Measurements from ENCODE around the gene GPR150.

The GPR150 gene

DNA sequence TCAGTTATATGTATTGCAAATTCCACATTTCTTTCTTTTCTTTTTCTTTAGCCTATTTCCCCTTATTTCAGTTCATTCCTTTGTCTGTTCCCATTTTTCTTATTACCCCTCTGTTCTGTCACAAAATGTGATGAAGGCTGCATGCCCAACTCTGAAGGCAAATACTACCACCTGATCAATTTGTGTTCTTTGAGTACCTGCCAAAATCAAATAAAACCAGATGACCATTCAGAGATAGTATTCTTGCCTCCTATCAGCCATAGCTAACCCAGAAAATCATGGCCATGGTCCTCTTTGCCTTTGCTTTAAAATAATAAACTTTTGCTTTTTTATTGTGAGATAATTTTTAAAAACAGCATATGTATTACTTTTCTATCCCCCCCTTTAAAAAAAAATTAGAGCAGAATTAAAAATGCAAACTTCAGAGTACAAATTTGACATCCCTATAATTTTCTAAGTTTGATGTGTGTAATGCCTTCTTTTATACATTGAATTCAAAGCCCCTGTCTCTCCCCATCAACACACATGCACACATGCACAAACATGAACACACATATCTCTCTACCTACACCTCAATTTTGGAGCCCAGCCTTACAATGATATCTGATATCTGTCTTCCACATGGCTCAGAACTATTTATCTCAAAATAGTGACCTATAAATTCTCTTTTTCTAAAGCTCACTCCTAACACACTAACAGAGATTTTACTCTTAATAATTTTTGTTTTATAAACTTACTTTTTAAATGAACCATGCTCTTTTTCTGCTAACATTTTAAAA lies 30.1 kb downstream of the GPR150 start:
- FAIRE-seq (no peak), DNase-seq (ENCODE audit: low spot score) (no peak)

DNA sequence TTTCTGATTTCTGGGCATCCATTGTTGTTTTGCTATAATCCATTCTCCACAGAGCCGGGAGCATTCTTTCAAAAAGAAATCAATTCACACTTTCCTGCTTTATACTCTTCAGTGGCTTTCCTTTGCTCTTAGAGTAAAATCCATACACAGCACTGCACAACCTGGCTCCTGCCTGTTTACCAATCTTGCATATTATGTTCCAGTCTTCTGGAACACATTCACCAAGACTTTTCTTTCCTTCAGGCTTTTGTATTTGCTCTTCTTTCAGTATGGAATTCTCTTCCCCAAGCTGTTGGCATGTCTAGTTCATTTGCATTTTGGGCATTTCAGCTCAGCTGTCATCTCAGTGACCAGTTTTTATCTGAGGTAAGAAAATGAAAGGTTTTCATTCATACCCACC lies 33.0 kb downstream of the GPR150 start:
- no peak for FAIRE-seq

DNA sequence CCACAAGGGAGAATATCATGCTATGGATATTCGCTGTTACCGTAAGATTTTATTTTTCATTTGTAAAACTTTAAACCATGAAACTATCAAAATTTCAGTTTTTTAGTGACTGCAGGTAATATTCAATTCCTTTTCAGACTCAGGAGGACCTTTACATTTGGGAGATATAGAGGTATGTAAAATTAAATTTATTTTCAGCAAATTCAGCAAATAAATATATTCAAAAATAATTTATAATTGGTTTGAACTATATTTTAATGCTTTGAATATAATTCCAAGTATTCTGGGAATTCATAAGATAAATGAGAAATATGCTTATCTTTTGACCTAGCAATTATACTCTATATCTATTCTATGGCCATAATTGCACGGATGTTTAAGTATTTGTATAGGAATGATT lies 34.3 kb downstream of the GPR150 start:
- FAIRE-seq, result no peak
- DNase-seq (ENCODE audit: low spot score), result no peak

More for the DNA sequence above, 33.0 kb downstream of the GPR150 start:
- no peak for DNase-seq (ENCODE audit: low spot score)

DNA sequence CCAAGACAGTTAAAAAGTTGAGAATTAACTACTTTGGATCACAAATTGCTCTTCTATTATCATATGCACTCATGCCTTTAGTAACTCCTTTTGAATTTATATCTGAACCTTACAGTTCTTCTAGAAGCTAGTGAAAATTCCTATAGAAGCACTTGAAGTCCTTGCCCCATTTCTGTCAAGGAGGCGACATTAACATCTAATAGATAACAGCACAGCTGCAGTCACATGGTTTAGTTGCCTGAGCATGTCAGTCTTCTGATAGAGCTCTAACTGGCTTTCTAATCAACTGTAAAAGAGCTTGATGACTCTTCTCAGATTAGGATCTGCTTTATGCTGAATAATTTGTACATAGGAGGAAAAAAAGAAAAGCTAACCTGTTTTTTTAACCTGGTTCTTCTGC lies 35.7 kb downstream of the GPR150 start:
- FAIRE-seq (no peak), DNase-seq (ENCODE audit: low spot score) (no peak)

DNA sequence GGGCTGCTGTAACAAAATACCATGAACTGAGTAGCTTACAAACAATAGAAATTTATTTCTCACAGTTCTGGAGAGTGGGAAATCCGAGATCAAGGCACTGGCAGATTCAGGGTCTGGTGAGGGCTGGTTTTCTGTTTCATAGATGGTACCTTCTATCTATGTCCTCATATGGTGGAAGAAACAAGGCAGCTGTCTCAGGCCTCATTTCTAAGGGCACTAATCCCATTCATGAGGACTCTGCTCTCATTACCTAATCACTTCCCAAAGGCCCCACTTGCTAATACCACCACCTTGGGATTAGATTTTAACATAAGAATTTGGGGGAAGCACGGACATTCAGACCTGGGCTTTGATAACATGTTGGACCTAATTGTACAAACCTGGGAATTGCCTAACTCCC lies 40.2 kb downstream of the GPR150 start:
- no peak for DNase-seq (ENCODE audit: low spot score)
- FAIRE-seq, result no peak

DNA sequence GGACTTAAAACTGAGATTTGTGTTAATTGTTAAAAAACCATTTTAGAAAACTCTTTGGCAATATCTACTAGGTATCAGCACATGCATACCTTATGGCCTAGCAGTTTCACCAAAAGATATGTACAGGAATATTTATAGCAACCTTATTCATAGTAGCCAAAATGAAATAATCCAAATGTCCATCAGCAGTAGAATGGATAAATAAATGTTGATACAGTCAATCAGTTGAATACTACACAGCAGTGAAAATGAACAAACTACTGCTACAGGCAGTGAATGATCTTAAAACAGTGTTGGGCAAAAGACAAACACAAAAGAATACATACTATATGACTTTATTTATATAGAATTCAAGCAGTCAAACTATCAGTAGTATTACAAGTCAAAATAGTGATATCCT lies 43.1 kb downstream of the GPR150 start:
- DNase-seq (ENCODE audit: low spot score), result no peak
- FAIRE-seq, result no peak

DNA sequence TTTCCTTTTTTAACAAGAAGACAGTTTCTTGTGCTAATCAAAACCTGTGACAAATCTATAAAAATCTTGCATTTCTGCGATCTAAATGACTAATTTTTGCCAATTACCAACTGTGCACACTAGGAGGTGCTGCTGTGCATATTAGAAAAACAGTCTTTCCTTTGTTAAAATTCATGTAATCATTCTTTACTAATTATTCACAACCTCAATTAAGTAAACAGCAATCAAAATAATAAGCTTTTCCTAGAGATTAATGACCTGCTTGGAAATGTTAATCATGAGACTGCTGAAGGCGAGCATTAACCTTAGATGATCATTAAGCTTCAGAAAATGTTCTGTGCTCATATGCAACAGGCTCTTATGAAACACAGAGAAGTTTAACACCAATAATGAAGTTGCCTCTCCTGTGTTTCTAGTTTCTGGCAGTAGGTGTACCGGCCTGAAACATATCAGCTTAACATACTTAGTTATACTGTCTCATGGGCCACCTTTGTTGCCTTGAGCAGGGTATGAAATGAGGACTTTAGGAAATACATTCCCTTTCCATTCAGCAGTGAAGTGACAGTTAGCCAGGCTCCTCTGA lies 44.4 kb downstream of the GPR150 start:
- DNase-seq (ENCODE audit: low spot score), result peak; percentile 5
- FAIRE-seq, result peak; percentile 60

DNA sequence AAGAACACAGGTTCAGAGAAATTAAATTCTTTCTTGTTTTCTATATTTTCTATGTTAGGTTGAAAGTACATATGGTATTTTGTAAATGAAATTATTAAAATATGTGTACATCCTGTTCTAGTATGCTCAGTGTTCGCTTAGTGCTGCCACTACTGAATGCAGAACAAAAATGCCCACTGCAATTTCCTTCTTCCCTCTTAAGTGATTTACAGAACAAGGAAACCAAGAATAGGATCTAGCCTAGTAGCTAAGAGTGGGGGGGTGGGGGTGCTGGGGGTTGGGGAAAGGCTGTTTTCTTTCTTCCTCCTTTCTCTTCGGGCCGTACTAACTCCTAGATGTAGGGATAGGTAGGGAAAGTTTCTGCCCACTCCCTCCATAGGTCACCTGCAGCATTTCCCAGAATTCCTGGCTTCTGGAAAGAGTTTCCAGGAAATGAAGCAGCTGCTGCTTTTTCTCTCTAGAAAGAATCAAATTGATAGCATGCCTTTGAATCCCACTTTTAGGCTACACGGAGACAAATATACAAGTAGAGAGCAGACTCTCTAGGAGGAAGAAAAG lies 47.3 kb downstream of the GPR150 start:
- no peak for FAIRE-seq
- no peak for DNase-seq (ENCODE audit: low spot score)

DNA sequence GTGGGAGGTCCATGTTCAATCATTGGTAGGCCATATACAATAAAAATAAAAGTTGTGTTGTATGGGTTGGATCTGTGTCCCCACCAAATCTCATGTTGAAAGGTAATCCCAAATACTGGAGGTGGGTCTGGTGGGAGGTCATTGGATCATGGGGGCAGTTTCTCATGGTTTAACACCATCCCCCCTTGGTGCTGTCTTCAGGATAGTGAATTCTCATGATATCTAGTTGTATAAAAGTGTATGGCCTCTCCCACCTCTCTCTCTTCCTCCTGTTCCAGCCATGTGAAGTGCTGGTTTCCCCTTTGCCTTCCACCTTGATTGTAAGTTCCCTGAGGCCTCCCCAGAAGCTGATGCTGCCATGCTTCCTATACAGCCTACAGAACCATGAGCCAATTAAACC lies 47.8 kb downstream of the GPR150 start:
- DNase-seq (ENCODE audit: low spot score) (no peak), FAIRE-seq (no peak)

DNA sequence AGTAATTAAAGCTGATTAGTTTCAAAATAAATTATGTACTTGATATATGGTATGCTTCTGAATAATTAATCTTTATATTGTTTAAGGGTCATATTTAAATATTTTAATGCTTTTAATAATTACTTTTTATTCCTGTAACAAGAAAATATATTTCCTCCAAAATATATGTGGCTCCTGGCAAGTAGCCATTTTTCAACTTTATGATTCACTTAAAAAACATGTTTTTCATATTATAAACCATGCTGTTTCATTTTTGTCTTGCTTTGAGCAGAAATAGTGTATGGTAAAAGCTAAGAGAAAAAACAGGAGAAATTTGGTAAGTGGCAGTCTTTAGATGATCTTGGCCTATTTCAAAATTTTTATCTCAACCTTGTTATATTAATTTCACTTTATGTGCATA lies 48.3 kb downstream of the GPR150 start:
- no peak for DNase-seq (ENCODE audit: low spot score)
- no peak for FAIRE-seq

DNA sequence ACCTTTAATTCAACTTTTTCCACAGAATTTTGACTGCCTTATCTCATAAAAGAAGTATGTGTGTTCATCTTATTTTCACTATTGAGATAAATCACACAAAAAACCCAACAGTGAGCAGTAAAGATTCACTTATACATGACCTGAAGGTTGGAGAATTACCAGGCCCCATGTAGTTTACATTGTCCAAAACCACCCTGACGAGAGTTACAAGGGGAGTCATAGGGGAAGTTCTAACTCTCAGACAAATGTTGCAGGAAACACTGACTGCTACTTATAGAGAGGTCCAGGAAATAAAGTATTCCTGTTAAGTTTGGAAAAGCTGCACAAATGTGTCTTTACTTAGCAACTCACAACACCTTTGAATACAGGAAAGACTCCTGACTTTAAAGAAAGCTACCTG lies 48.8 kb downstream of the GPR150 start:
- FAIRE-seq, result no peak
- DNase-seq (ENCODE audit: low spot score), result no peak

DNA sequence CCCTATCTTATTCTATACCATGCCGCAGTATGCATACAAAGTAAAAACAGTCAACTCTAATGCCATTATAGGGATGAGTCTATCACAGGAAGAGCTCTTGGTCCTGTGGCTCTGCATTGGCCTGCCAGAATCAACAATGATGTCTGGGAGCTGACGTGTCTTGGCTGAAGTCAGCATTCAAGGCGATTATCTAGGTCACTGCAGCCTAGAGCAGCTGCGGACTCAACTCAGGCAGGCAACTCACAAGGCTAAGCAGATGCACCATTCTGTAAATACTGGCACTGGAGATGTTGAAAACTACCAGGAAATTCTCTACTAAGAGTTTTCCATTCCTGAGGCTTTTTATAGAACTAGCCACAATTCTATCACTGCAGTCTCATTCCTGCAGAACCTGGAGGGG lies 49.7 kb downstream of the GPR150 start:
- DNase-seq (ENCODE audit: low spot score) (no peak), FAIRE-seq (no peak)

DNA sequence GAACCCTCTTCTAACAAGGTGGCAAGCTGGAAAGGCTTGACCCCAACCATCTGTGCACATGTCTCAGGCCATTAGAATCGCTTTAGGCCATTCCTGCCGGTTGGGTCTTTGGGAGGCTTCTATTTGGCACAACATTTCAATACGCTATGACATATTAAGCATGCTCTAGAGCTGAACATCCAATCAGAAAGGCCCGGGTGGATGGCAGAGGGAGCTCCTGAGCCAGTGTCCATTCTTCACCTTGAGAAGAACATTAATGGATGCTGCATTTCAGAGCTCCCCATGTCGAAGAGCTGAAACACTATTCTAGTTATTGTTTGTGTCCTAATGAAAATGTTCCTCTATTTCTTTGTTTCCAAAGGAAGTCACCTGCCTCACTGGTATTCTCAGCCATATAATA lies 50.1 kb downstream of the GPR150 start:
- DNase-seq (ENCODE audit: low spot score) (no peak), FAIRE-seq (no peak)

DNA sequence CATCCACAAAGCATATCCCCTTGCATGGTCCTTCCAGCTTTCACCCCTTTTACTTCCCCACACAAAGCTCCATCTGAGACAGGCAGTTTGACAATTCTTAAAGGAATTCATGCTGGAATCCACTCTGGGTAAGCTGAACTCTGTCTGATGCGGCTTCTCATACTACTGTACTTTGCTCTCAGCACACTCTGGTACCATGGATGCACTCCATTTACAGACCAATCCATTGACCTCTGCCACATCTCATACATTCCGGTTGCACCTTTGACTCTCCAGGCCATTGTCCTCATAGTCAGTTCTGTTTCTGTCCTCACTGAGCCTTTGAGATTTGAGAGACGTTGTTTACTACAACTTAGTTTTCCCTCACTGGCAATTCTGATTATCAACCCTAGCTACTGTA lies 50.7 kb downstream of the GPR150 start:
- DNase-seq (ENCODE audit: low spot score) (no peak), FAIRE-seq (no peak)
